Lower lobe of right lung (tissue), 2 donors: Measurements from ENCODE around the gene TP63. TPM values are rescaled to one million over a fixed set of nuclear protein-coding genes. Genes with fewer than 3 reads are reported as not detected.

ENCODE experiments used
- ATAC-seq, 2 donors: fragments of 200-7000 bp; cut with Tn5 transposase; one replicate each; pipeline ENCODE4 v1.9.1; 2020 to 2022; ENCODE audit warnings: mild to moderate bottlenecking in 2 of 2, moderate library complexity in 2 of 2
- DNase-seq: peaks from one replicate; pipeline ENCODE4 v3.0.0-alpha.2; 2020
- H3K27ac ChIP-seq: fragments of 200-600 bp; one replicate; pipeline ENCODE4 v1.8.0; 2022
- H3K27me3 ChIP-seq: fragments of 200-600 bp; one replicate; pipeline ENCODE4 v1.8.0; 2022; ENCODE audit warnings: low read depth
- H3K36me3 ChIP-seq: fragments of 200-600 bp; one replicate; pipeline ENCODE4 v1.8.0; 2022; ENCODE audit warnings: mild to moderate bottlenecking
- H3K4me1 ChIP-seq: fragments of 200-600 bp; one replicate; pipeline ENCODE4 v1.8.0; 2022
- H3K4me3 ChIP-seq: fragments of 200-600 bp; one replicate; pipeline ENCODE4 v1.8.0; 2022; ENCODE audit warnings: mild to moderate bottlenecking
- H3K9me3 ChIP-seq: fragments of 200-600 bp; one replicate; pipeline ENCODE4 v1.8.0; 2022
- CTCF ChIP-seq: fragments of 200-600 bp; IDR thresholded peaks from one replicate; pipeline ENCODE4 v1.8.0; 2022; ENCODE audit warnings: antibody characterized with exemption, mild to moderate bottlenecking
- intact Hi-C: fragments of 100-400 bp; cut with DNase I; formaldehyde crosslinking; loops from one replicate; pipeline ENCODE4 v1.11.0; 2022
- total RNA-seq: library from RNA; stranded (reverse); fragmentation: NEBNext Ultra II Directional; extraction: Animal tissue kit (Norgen Biotek cat#: 25700); gene quantifications from one replicate; pipeline ENCODE4 v1.2.1, GENCODE V29; 2021
- donor health status: DM: no; HTN: yes; CAD: no; lungs with severe emphysema.

The TP63 gene
- total RNA-seq, 1 donor from 2014 or later: 2.1 TPM

GRCh38 chr3:189779166-189779565, 148.0 kb downstream of the TP63 start:
- Histone ChIP-seq H3K4me3 (no peak overlapping the region), H3K27me3 (no peaks in the 10 kb centered on the region), H3K36me3 (no peaks in the 10 kb centered on the region), H3K27ac (no peak overlapping the region), H3K4me1 (no peaks in the 10 kb centered on the region), H3K9me3 (no peaks in the 10 kb centered on the region)
- ATAC-seq (no peak), DNase-seq (no peak)
- no peak for TF ChIP-seq CTCF
- intact Hi-C loops: no loop called here

GRCh38 chr3:189780546-189781270, 149.5 kb downstream of the TP63 start:
- Histone ChIP-seq H3K27ac (no peak overlapping the region), H3K9me3 (no peaks in the 10 kb centered on the region), H3K4me1 (no peaks in the 10 kb centered on the region), H3K4me3 (no peak overlapping the region), H3K36me3 (no peaks in the 10 kb centered on the region), H3K27me3 (no peaks in the 10 kb centered on the region)
- DNase-seq (no peak), ATAC-seq (no peak)
- TF ChIP-seq CTCF: no peak
- intact Hi-C loops: no loop called here

- H3K9me3 ChIP-seq: no peaks in the 10 kb centered on the region
- no peak overlapping the region for H3K4me3 ChIP-seq
- no peak for TF ChIP-seq CTCF
- H3K36me3 ChIP-seq: no peaks in the 10 kb centered on the region
- no peaks in the 10 kb centered on the region for H3K27me3 ChIP-seq
- DNase-seq (no peak), ATAC-seq (no peak)
- intact Hi-C loops: no loop called here
- no peaks in the 10 kb centered on the region for H3K4me1 ChIP-seq
- no peak overlapping the region for H3K27ac ChIP-seq
Observed at GRCh38 chr3:189781415-189781814, 150.2 kb downstream of the TP63 start.

- ATAC-seq: no peak
- intact Hi-C loops: no loop called here
- Histone ChIP-seq H3K4me3 (no peak overlapping the region), H3K9me3 (no peaks in the 10 kb centered on the region), H3K27me3 (no peaks in the 10 kb centered on the region), H3K27ac (no peak overlapping the region), H3K36me3 (no peaks in the 10 kb centered on the region), H3K4me1 (no peaks in the 10 kb centered on the region)
- DNase-seq: no peak
- no peak for TF ChIP-seq CTCF
Observed at GRCh38 chr3:189786479-189787064, 155.4 kb downstream of the TP63 start.

- H3K27me3 ChIP-seq: no peaks in the 10 kb centered on the region
- intact Hi-C loops: no loop called here
Observed at GRCh38 chr3:189787191-189787590, 156.0 kb downstream of the TP63 start.

More at GRCh38 chr3:189787191-189787590, 156.0 kb downstream of the TP63 start:
- no peaks in the 10 kb centered on the region for H3K4me1 ChIP-seq
- DNase-seq: no peak
- H3K27ac ChIP-seq: no peak overlapping the region
- no peaks in the 10 kb centered on the region for H3K36me3 ChIP-seq
- H3K4me3 ChIP-seq: no peak overlapping the region
- no peak for TF ChIP-seq CTCF
- ATAC-seq: no peak
- no peaks in the 10 kb centered on the region for H3K9me3 ChIP-seq
